ENCODE data around the gene TTC21A.

DNA sequence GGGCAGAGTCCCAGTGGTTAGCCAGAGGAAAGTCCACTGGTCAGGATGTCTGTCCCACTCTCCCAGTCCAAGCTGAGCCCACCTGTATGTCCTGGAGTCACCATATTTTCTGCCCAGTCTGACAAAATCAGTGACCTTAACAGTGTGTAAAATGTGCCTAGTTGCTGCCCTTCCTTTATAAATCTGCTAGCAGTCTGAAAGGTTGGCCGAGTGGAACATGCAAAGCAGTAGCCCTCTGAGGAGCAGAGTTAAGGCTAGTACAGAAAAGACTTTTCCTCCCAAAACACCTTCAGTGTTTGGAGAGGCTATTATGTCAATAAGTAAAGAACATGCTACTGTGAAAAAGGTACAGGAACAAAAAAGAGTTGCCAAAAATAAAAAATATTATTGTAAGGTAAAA is 15.3 kb downstream of the TTC21A start:
- TF ChIP-seq, protein P1, sequence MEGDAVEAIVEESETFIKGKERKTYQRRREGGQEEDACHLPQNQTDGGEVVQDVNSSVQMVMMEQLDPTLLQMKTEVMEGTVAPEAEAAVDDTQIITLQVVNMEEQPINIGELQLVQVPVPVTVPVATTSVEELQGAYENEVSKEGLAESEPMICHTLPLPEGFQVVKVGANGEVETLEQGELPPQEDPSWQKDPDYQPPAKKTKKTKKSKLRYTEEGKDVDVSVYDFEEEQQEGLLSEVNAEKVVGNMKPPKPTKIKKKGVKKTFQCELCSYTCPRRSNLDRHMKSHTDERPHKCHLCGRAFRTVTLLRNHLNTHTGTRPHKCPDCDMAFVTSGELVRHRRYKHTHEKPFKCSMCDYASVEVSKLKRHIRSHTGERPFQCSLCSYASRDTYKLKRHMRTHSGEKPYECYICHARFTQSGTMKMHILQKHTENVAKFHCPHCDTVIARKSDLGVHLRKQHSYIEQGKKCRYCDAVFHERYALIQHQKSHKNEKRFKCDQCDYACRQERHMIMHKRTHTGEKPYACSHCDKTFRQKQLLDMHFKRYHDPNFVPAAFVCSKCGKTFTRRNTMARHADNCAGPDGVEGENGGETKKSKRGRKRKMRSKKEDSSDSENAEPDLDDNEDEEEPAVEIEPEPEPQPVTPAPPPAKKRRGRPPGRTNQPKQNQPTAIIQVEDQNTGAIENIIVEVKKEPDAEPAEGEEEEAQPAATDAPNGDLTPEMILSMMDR (IDR thresholded peaks at IDR 0.05): no peak
- TF ChIP-seq POLR2A (IDR thresholded peaks at IDR 0.05; ENCODE audit: low read depth): no peak
